ENCODE results near the gene DCC.

DNA sequence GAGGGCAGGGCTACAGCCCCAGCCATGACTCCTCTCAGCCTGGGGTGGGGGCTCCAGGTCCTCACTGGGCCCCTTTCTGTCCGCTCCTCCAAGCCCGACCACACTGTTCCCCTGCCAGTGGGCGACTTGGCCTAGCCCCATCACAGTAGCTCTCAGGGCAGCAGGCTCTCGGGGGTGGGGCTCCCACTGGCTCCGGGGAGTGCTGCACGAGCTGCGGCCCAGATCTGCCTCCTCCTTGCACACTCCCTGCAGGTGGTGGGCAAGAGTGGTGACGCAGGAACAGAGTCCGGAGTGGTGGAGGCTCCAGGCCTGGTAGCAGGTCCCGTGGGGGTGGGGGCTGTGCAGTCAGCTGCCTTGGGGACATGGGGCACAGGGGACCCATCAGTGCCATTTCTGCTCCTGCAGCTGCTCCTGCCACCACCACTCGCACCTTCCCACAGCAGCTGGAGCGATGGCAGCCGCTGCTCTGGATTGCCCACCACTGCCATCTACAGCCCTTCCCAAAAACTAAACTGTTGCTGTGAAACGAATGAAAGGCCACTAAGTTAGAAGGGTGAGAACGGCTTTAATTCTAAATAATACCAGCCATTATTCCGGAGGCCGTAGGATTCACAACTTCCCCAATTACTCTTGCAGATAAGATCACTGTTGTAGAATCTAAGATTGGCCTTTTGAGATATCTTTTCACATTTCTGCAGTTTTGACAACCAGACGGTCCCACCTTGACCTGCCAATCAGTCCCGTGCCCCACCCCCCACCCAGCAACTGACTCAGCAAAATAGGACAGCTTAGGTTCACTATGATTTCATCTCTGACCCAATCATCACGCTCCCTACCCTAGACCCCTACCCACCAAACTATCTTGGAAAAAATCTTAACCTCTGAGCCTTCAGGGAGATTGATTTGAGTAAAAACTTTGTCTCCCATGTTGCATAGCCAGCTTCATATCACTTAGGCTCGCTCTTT lies 530.2 kb downstream of the DCC start:
- TF ChIP-seq, protein P1, sequence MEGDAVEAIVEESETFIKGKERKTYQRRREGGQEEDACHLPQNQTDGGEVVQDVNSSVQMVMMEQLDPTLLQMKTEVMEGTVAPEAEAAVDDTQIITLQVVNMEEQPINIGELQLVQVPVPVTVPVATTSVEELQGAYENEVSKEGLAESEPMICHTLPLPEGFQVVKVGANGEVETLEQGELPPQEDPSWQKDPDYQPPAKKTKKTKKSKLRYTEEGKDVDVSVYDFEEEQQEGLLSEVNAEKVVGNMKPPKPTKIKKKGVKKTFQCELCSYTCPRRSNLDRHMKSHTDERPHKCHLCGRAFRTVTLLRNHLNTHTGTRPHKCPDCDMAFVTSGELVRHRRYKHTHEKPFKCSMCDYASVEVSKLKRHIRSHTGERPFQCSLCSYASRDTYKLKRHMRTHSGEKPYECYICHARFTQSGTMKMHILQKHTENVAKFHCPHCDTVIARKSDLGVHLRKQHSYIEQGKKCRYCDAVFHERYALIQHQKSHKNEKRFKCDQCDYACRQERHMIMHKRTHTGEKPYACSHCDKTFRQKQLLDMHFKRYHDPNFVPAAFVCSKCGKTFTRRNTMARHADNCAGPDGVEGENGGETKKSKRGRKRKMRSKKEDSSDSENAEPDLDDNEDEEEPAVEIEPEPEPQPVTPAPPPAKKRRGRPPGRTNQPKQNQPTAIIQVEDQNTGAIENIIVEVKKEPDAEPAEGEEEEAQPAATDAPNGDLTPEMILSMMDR (conservative IDR thresholded peaks at IDR 0.05 in 1 of 2, IDR thresholded peaks at IDR 0.05 in 1 of 2; ENCODE audit: low read depth in 1 of 2, low read length in 2 of 2), result no peak
- TF ChIP-seq EZH2 (IDR thresholded peaks at IDR 0.05; ENCODE audit: low read length, missing control alignments), result no peak

Measured in fibroblast of lung (primary cell).